GM19239 (cell line): ENCODE results near the gene PDGFRA.
"Not testable (repeated sequence)": the region's sequence is repeated elsewhere in the genome, so short reads cannot be mapped to it uniquely, and the experiment has no call there.

Experiments
- DNase-seq: peaks from one replicate; pipeline ENCODE4 v3.0.0; 2011; ENCODE audit warnings: low spot score; ENCODE audit not compliant: insufficient read length
- FAIRE-seq: peaks from 2 replicates; lab custom pipeline; 2011; peaks lifted over from hg19 to GRCh38; lab: Jason Lieb, UNC

The PDGFRA gene

DNA sequence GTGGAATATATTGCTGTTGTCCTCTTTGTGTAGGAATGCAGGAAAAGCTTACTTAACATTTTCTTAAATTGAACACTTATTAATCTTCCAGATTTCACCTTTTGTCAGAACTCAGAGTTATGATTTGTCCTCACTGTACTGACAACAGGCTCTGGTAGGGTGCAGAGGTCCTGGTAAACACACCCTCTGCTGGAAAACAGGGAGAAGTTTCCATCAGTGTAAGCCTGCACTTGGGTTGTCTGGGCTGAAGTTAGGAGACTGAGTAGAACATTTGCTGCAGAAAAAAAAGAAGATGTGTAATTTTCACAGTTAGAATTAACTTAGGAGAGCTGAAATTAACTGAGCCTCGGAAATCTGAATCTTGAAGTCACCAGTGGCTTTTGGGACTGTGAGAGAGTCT lies 23.2 kb downstream of the PDGFRA start:
- DNase-seq, FAIRE-seq: not testable (repeated sequence)

- no peak for DNase-seq
- no peak for FAIRE-seq
Observed at GRCh38 chr4:54254116-54254914, 25.2 kb downstream of the PDGFRA start.

- FAIRE-seq (no peak), DNase-seq (no peak)
Observed at GRCh38 chr4:54254915-54255246, 25.8 kb downstream of the PDGFRA start.

DNA sequence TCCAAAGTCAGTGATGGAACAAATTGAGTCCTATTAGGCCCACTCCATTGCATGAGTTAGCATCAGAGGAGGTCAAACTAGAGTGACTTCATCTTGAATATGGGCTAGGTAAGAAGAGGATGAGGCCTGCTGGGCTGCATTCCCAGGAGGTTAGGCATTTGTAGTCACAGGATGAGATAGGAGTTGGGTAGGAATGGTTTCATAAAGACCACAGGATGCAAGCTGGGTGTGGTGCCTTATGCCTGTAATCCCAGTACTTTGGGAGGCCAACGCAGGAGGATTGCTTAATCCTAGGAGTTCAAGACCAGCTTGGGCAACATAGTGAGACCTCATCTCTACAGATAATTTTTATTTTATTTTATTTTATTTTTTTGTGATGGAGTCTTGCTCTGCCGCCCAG lies 26.8 kb downstream of the PDGFRA start:
- FAIRE-seq = no peak
- no peak for DNase-seq

DNA sequence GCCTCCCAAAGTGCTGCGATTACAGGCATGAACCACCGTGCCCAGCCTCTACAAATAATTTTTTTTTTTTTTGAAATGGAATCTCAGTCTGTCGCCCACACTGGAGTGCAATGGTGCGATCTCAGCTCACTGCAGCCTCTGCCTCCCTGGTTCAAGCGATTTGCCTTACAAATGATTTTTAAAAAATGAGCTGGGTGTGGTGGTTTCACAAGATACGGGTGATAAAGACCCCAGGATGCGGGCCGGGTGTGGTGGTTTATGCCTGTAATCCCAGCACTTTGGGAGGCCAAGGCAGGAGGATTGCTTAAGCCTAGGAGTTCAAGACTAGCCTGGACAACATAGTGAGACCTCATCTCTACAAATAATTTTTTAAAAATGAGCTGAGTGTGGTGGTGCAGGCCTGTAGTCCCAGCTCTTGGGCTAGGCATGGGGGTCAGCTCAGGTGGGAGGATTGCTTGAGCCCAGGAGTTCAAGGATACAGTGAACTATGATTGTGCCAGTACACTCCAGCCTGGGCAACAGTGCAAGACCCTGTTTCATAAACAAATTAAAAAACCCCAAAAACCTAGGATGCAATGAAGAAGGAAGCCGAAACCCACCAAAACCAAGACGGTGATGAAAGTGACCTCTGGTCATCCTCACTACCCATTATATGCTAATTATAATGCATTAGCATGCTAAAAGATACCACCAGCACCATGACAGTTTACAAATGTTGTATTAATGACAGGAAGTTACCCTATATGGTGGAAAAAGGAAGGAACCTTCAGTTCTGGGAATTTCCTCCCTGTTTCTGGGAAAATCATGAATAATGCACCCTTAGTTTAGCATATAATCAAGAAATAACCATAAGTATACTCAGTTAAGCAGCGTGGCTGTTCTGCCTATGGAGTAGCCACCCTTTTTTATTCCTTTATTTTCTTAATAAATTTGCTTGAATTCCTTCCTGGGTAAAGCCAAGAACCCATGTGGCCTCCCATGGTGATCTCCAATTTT lies 27.7 kb downstream of the PDGFRA start:
- no peak for DNase-seq
- no peak for FAIRE-seq

DNA sequence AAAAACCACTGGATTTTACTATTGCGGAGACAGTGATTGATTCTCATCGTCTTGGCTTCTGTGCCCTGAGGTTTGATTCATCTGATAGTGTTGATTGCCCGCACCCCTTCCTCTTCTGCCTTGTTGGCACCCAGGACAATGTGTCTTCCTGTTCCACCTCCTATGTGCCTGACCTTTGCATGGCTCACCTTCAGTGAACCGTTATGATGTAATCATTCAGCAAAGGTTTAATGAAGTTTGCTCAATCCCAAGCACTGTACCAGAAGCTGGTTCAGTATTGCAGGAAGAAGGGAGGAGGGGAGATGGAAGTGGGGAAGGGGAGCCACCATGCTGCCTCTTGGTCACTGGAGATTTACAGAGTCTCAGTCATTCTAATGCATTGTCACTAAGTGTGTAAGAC lies 36.3 kb downstream of the PDGFRA start:
- no peak for FAIRE-seq

DNA sequence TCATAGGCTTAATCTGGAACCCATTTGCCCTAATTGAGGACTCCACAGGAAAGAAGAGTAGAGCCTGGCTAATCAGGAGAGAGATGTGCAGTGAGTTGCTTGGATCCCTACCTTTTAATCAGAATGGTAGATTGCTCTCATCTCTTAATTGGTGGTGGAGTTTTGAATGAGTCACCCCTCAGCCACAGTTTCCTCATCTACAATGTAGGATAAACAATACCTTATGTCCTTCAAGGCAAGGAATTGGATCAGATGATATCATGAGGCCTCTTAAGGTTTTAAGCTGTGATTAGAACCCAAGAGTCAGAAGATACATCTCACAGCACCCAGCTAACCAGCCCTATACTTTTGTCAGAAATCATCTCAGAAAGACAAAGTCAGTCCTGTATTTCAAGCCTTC lies 39.1 kb downstream of the PDGFRA start:
- no peak for DNase-seq
- no peak for FAIRE-seq

More for the DNA sequence above, 36.3 kb downstream of the PDGFRA start:
- DNase-seq = no peak

DNA sequence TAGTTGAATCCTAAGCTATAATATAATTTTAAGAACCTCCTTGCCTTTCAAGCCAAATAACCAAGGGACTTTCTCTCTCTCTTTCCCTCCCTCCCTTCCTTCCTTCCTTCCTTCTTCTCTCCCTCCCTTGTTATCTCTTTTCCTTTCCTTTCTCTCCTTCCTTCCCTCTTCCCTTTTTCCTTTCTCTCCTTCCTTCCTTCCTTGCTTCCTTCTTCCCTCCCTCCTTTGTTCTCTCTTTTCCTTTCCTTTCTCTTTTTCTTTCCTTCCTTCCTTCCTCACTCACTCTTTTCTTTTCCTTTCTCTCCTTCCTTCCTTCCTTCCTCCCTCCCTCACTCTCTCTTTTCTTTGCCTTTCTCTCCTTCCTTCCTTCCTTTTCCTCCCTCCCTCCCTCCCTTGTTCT lies 42.4 kb downstream of the PDGFRA start:
- DNase-seq = no peak
- no peak for FAIRE-seq

DNA sequence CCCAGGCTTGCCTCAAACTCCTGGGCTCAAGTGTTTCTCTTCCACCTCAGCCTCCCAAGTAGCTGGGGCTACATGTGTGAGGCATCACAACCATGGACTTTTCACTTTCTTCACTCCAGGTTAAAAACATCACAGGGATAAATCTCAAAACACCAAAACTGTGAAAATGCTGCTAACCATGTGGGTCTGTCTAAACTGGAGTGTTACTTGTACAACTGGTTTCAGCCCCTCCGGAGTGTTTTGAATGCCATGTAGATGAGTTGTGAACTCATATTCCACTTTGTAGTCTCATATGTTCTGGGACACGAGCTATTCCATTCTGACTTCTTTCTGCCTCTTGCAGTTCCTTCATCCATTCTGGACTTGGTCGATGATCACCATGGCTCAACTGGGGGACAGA lies 43.0 kb downstream of the PDGFRA start:
- FAIRE-seq = no peak
- no peak for DNase-seq

DNA sequence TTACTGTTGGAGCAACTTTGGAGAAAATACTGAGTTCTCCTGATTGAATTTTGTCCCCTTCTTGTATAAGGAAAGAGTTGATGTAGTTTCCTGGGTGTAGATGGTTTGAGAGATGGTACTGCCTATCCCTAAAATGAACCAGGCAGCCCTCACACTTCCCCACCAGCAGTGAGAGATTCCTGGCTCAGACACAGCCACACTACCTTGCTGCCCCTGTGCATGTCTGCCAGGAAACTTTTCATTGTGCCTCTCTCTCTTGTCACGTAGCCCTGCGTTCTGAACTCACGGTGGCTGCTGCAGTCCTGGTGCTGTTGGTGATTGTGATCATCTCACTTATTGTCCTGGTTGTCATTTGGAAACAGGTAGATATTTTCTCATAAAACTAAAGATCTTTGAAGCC lies 45.2 kb downstream of the PDGFRA start:
- no peak for DNase-seq
- no peak for FAIRE-seq

DNA sequence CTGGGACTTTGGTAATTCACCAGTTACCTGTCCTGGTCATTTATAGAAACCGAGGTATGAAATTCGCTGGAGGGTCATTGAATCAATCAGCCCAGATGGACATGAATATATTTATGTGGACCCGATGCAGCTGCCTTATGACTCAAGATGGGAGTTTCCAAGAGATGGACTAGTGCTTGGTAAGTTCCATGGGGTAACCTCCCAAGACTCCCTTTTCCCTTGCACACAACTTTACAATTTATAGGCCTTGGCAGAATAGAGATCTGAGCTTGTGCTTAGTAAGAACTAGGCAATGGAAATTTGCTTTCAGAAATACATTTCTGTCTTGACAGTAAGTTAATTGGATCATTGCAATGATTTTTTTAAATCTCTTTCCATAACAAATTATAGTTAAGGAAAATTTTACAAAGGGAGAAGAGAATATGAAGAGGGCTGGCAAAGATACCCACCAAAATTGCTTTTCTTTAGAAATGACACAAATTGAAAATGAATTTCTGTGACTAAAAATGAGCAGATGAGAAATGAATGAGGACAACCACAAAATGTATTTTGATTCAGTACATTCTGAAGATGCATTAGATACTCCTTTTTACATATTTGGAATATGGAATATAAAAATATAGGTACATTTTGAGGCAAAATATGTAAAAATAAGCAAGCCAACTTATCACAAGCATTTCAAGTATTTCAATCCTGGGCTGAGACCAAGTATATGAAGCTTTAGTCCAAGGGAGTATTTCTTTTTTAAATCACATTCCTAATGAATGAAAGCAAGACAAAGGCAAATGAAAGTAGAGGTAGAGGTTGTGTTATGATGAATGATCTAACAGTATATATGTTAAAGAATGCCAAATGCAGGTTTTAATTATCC lies 45.9 kb downstream of the PDGFRA start:
- DNase-seq (no peak), FAIRE-seq (no peak)

GRCh38 chr4:54276641-54277430 lies 47.7 kb downstream of the PDGFRA start:
- FAIRE-seq (no peak), DNase-seq (no peak)

DNA sequence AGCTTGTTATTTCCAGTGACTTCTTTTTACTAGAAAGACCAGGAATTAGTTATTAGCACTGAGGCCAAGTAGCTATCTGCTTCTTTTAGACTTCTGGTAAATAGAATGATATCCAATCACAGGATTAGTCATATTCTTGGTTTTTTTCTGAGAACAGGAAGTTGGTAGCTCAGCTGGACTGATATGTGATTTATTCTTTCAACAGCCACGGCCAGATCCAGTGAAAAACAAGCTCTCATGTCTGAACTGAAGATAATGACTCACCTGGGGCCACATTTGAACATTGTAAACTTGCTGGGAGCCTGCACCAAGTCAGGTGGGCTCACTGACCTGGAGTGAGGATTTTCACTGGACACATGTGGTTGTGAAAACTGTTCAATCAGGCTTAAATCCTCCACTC lies 48.6 kb downstream of the PDGFRA start:
- FAIRE-seq = peak; percentile 63
- DNase-seq = no peak

DNA sequence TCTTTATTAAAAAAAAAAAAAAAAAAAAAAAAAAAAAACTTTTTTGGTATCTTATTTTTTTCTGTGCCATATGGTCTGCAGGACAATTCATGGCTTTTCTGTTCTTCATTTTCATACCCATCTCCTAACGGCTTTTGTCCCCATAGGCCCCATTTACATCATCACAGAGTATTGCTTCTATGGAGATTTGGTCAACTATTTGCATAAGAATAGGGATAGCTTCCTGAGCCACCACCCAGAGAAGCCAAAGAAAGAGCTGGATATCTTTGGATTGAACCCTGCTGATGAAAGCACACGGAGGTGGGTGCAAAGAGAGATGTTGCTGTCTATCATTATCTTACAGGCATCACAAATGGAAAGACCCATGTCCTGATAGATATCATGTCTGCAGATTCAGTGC lies 49.1 kb downstream of the PDGFRA start:
- DNase-seq (no peak), FAIRE-seq (no peak)

- FAIRE-seq = no peak
- no peak for DNase-seq
Observed at GRCh38 chr4:54281054-54281766, 52.1 kb downstream of the PDGFRA start.

- DNase-seq (no peak), FAIRE-seq (no peak)
Observed at GRCh38 chr4:54282837-54283236, 53.7 kb downstream of the PDGFRA start.

DNA sequence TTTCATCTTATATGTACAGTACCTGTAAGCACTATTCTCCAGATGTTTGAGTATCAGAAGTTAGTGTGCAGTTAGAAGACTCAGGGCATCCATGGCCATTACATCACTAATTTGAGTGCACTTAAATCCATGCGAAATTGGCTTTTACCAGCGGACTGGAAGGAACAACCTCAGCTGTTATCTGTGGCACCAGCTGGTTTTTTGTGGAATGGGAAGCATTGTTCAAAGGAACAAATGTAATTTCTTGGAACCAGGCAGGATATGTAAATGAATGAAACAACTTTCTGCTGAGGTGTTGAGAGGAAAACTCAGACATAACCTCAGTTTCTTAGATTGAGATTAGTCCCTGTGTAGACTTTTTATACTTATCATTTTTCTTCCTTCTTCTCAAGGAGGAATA lies 60.2 kb downstream of the PDGFRA start:
- DNase-seq (no peak), FAIRE-seq (no peak)

- DNase-seq = no peak
- no peak for FAIRE-seq
Observed at GRCh38 chr4:54290980-54291379, 61.9 kb downstream of the PDGFRA start.
